Central memory CD8-positive, alpha-beta T cell (primary cell): ENCODE data around the gene OTC.

Experiments used
- ATAC-seq: fragments of 150-1000 bp; cut with Tn5 transposase; replicated peaks from 2 replicates; pipeline ENCODE4 v1.10.0; 2022; ENCODE audit warnings: mild to moderate bottlenecking, moderate FRiP score, moderate number of reproducible peaks; ENCODE audit not compliant: poor library complexity, severe bottlenecking; ENCODE audit errors: extremely low read depth
- DNase-seq, 2 donors: peaks; one replicate each; pipeline ENCODE4 v3.0.0; 2021; ENCODE audit warnings: low spot score in 2 of 2
- H3K27ac Mint-ChIP-seq: one replicate; pipeline ENCODE4 v1.8.0; 2022; ENCODE audit warnings: low read depth, mild to moderate bottlenecking, moderate library complexity, mixed read lengths
- H3K27me3 Mint-ChIP-seq: one replicate; pipeline ENCODE4 v1.8.0; 2022; ENCODE audit warnings: mixed read lengths
- H3K36me3 Mint-ChIP-seq: one replicate; pipeline ENCODE4 v1.8.0; 2022; ENCODE audit warnings: mild to moderate bottlenecking, moderate library complexity, mixed read lengths; ENCODE audit not compliant: insufficient read depth
- H3K4me1 Mint-ChIP-seq: one replicate; pipeline ENCODE4 v1.8.0; 2022; ENCODE audit warnings: mixed read lengths
- H3K4me3 Mint-ChIP-seq: one replicate; pipeline ENCODE4 v1.8.0; 2022; ENCODE audit warnings: mild to moderate bottlenecking, moderate library complexity, mixed read lengths
- H3K9me3 Mint-ChIP-seq: one replicate; pipeline ENCODE4 v1.8.0; 2022; ENCODE audit warnings: mixed read lengths

The OTC gene

GRCh38 chrX:38368774-38369173 is 16.4 kb downstream of the OTC start:
- DNase-seq (no peak), ATAC-seq (no peak)
- Mint-ChIP-seq H3K27me3 (peaks cover 15% of the 10 kb centered on the region), H3K27ac (no peak overlapping the region), H3K4me3 (no peak overlapping the region), H3K9me3 (no peaks in the 10 kb centered on the region), H3K36me3 (no peaks in the 10 kb centered on the region), H3K4me1 (no peaks in the 10 kb centered on the region)

GRCh38 chrX:38371641-38372040 is 19.2 kb downstream of the OTC start:
- no peaks in the 10 kb centered on the region for H3K4me1 Mint-ChIP-seq
- no peaks in the 10 kb centered on the region for H3K9me3 Mint-ChIP-seq
- peaks cover 15% of the 10 kb centered on the region for H3K27me3 Mint-ChIP-seq
- H3K4me3 Mint-ChIP-seq, result no peak overlapping the region
- no peak for DNase-seq
- no peak for ATAC-seq
- no peaks in the 10 kb centered on the region for H3K36me3 Mint-ChIP-seq
- H3K27ac Mint-ChIP-seq, result no peak overlapping the region

GRCh38 chrX:38374431-38374830 is 22.0 kb downstream of the OTC start:
- no peak for DNase-seq
- Mint-ChIP-seq H3K27me3 (peaks cover 26% of the 10 kb centered on the region), H3K27ac (no peak overlapping the region), H3K4me3 (no peak overlapping the region), H3K9me3 (no peaks in the 10 kb centered on the region), H3K36me3 (no peaks in the 10 kb centered on the region), H3K4me1 (no peaks in the 10 kb centered on the region)
- ATAC-seq, result no peak

GRCh38 chrX:38375891-38376290 is 23.5 kb downstream of the OTC start:
- DNase-seq (no peak), ATAC-seq (no peak)
- Mint-ChIP-seq H3K27ac (no peak overlapping the region), H3K27me3 (peaks cover 16% of the 10 kb centered on the region), H3K36me3 (no peaks in the 10 kb centered on the region), H3K4me1 (no peaks in the 10 kb centered on the region), H3K9me3 (no peaks in the 10 kb centered on the region), H3K4me3 (no peak overlapping the region)

- Mint-ChIP-seq H3K4me3 (no peak overlapping the region), H3K36me3 (no peaks in the 10 kb centered on the region)
These were observed 24.3 kb downstream of the OTC start for GRCh38 chrX:38376747-38377146.

GRCh38 chrX:38379088-38379487 is 26.7 kb downstream of the OTC start:
- no peaks in the 10 kb centered on the region for H3K36me3 Mint-ChIP-seq
- peaks cover 14% of the 10 kb centered on the region for H3K27me3 Mint-ChIP-seq
- ATAC-seq, result no peak

More at GRCh38 chrX:38376747-38377146, 24.3 kb downstream of the OTC start:
- Mint-ChIP-seq H3K9me3 (no peaks in the 10 kb centered on the region), H3K4me1 (no peaks in the 10 kb centered on the region), H3K27ac (no peak overlapping the region), H3K27me3 (peaks cover 11% of the 10 kb centered on the region)
- no peak for ATAC-seq
- no peak for DNase-seq

GRCh38 chrX:38382663-38383062 is 30.3 kb downstream of the OTC start:
- H3K9me3 Mint-ChIP-seq, result no peaks in the 10 kb centered on the region

More at GRCh38 chrX:38379088-38379487, 26.7 kb downstream of the OTC start:
- H3K9me3 Mint-ChIP-seq, result no peaks in the 10 kb centered on the region
- no peak overlapping the region for H3K27ac Mint-ChIP-seq
- DNase-seq, result no peak
- no peak overlapping the region for H3K4me3 Mint-ChIP-seq
- H3K4me1 Mint-ChIP-seq, result no peaks in the 10 kb centered on the region

GRCh38 chrX:38400389-38400910 is 48.0 kb downstream of the OTC start:
- no peak for DNase-seq
- H3K4me3 Mint-ChIP-seq, result no peak overlapping the region
- H3K9me3 Mint-ChIP-seq, result no peaks in the 10 kb centered on the region
- H3K27me3 Mint-ChIP-seq, result no peaks in the 10 kb centered on the region
- H3K36me3 Mint-ChIP-seq, result no peaks in the 10 kb centered on the region
- H3K4me1 Mint-ChIP-seq, result no peaks in the 10 kb centered on the region
- no peak overlapping the region for H3K27ac Mint-ChIP-seq
- no peak for ATAC-seq

More at GRCh38 chrX:38382663-38383062, 30.3 kb downstream of the OTC start:
- no peak overlapping the region for H3K27ac Mint-ChIP-seq
- H3K4me1 Mint-ChIP-seq, result no peaks in the 10 kb centered on the region
- DNase-seq (no peak), ATAC-seq (no peak)
- no peaks in the 10 kb centered on the region for H3K36me3 Mint-ChIP-seq
- H3K4me3 Mint-ChIP-seq, result no peak overlapping the region
- peaks cover 23% of the 10 kb centered on the region for H3K27me3 Mint-ChIP-seq

GRCh38 chrX:38402118-38402517 is 49.7 kb downstream of the OTC start:
- peaks cover 8% of the 10 kb centered on the region for H3K27me3 Mint-ChIP-seq
- no peaks in the 10 kb centered on the region for H3K4me1 Mint-ChIP-seq
- no peaks in the 10 kb centered on the region for H3K36me3 Mint-ChIP-seq
- no peaks in the 10 kb centered on the region for H3K9me3 Mint-ChIP-seq
- ATAC-seq (no peak), DNase-seq (no peak)
- no peak overlapping the region for H3K27ac Mint-ChIP-seq
- no peak overlapping the region for H3K4me3 Mint-ChIP-seq

GRCh38 chrX:38403834-38404233 is 51.4 kb downstream of the OTC start:
- peaks cover 23% of the 10 kb centered on the region for H3K27me3 Mint-ChIP-seq
- no peaks in the 10 kb centered on the region for H3K4me1 Mint-ChIP-seq
- no peak overlapping the region for H3K27ac Mint-ChIP-seq
- H3K4me3 Mint-ChIP-seq, result no peak overlapping the region
- ATAC-seq (no peak), DNase-seq (no peak)
- H3K9me3 Mint-ChIP-seq, result no peaks in the 10 kb centered on the region
- peaks cover 1% of the 10 kb centered on the region for H3K36me3 Mint-ChIP-seq

GRCh38 chrX:38407126-38407525 is 54.7 kb downstream of the OTC start:
- DNase-seq (no peak), ATAC-seq (no peak)
- peaks cover 1% of the 10 kb centered on the region for H3K36me3 Mint-ChIP-seq
- H3K4me3 Mint-ChIP-seq, result no peak overlapping the region
- H3K27me3 Mint-ChIP-seq, result peaks cover 23% of the 10 kb centered on the region
- H3K27ac Mint-ChIP-seq, result no peak overlapping the region
- H3K9me3 Mint-ChIP-seq, result no peaks in the 10 kb centered on the region
- no peaks in the 10 kb centered on the region for H3K4me1 Mint-ChIP-seq

- Mint-ChIP-seq H3K9me3 (no peaks in the 10 kb centered on the region), H3K4me1 (no peaks in the 10 kb centered on the region), H3K4me3 (no peak overlapping the region), H3K36me3 (peaks cover 1% of the 10 kb centered on the region), H3K27me3 (peaks cover 23% of the 10 kb centered on the region), H3K27ac (no peak overlapping the region)
- ATAC-seq (no peak), DNase-seq (no peak)
These were observed 56.9 kb downstream of the OTC start for GRCh38 chrX:38409289-38409688.

GRCh38 chrX:38426785-38427184 is 74.4 kb downstream of the OTC start:
- no peaks in the 10 kb centered on the region for H3K9me3 Mint-ChIP-seq
- H3K4me3 Mint-ChIP-seq, result no peak overlapping the region
- no peak for ATAC-seq
- no peak overlapping the region for H3K27ac Mint-ChIP-seq
- no peaks in the 10 kb centered on the region for H3K36me3 Mint-ChIP-seq
- no peaks in the 10 kb centered on the region for H3K4me1 Mint-ChIP-seq
- no peaks in the 10 kb centered on the region for H3K27me3 Mint-ChIP-seq
- DNase-seq, result no peak

GRCh38 chrX:38431525-38431924 is 79.1 kb downstream of the OTC start:
- Mint-ChIP-seq H3K4me3 (no peak overlapping the region), H3K27me3 (peaks cover 11% of the 10 kb centered on the region), H3K36me3 (no peaks in the 10 kb centered on the region), H3K4me1 (no peaks in the 10 kb centered on the region), H3K27ac (no peak overlapping the region), H3K9me3 (no peaks in the 10 kb centered on the region)
- DNase-seq, result no peak
- no peak for ATAC-seq
